A549 (cell line): ENCODE measurements around the gene LSS.

Experiments
- CBX2 ChIP-seq: fragments of 200-600 bp; sonication (generic); IDR thresholded peaks from 2 replicates; pipeline ENCODE4 v1.6.1; 2016; ENCODE audit warnings: low read depth, mild to moderate bottlenecking, borderline replicate concordance
- CTCF ChIP-seq: fragments of >200 bp; sonication (Bioruptor Twin); formaldehyde crosslinking; IDR thresholded peaks from 3 replicates; pipeline ENCODE4 v1.5.1; 2016
- ESRRA ChIP-seq: fragments of 150-350 bp; IDR thresholded peaks from 2 replicates; pipeline ENCODE4 v1.6.1; 2014; ENCODE audit warnings: mild to moderate bottlenecking, low read length, borderline replicate concordance

DNA sequence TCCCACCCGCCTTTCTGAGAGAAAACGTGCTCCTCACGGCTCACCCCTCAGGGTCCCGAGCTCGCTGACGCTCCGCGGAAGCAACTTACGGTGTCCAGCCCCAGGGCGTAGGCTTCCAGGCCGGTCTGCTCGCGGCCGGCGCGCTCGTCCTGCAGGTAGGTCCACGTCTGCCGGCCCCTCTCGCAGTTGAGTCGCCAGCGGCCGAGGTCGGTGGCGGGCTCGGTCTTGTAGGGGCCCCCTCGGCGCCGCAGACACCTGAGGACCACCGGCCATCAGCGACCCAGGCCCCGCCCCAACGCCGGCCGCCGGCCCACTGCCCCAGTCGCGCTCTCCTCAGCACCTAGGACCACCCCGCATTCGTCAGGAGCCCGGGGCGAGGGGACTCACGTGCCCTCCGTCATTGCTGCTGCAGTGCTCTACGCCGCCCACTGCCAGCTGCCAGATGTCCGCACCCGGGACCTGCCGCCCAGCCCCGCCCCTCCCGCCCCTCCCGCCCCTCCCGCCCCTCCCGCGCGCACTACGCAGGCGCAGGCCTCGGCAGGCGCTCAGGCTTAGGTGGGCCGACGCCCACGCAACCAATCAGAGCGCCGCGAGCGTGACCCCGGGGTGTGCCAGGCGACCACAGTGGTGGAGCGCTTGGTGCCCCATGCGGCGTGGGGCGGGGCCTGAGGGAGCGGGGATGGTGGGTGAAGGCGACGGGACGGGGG is at the start of gene LSS:
- TF ChIP-seq CTCF (no peak), CBX2 (no peak), ESRRA (no peak)
